HepG2 (cell line): ENCODE measurements around the gene CD99L2. TPM values are rescaled to one million over a fixed set of nuclear protein-coding genes. Genes with fewer than 3 reads are reported as not detected.

Experiments
- ATAC-seq: fragments of 200-7000 bp; cut with Tn5 transposase; 3 replicates; pipeline ENCODE4 v1.9.1; 2020; ENCODE audit warnings: mild to moderate bottlenecking, moderate library complexity
- BruUV-seq: library from RNA; stranded (reverse); fragments of 400-500 nt; replicated peaks from 2 replicates; lab custom pipeline; 2021; lab: Mats Ljungman, UMichigan
- CTCF ChIA-PET: fragments of 300-600 bp; formaldehyde crosslinking; extraction: SDS; loops from one replicate; lab custom pipeline; 2021; ENCODE audit warnings: low total read pairs, inconsistent platforms, low intra/inter-chr PET ratio; lab: Yijun Ruan, JAX
- POLR2A ChIA-PET: fragments of 350-600 bp; sonication (Branson Sonifier 250); formaldehyde crosslinking; loops from one replicate; lab custom pipeline; 2020; ENCODE audit warnings: antibody characterized with exemption, inconsistent platforms; lab: Yijun Ruan, JAX
- DNase-seq: peaks from one replicate; pipeline ENCODE4 v3.0.0-alpha.2; 2015; ENCODE audit warnings: low spot score
- FAIRE-seq: peaks from 3 replicates; lab custom pipeline; 2011; peaks lifted over from hg19 to GRCh38; lab: Jason Lieb, UNC
- H2AFZ ChIP-seq: one replicate; pipeline ENCODE4 v1.6.1; 2011; ENCODE audit warnings: low read length, inconsistent platforms
- H3K27ac ChIP-seq: fragments of 300-600 bp; 3 replicates; pipeline ENCODE4 v1.8.0; 2011; ENCODE audit warnings: mixed run types, mild to moderate bottlenecking, mixed read lengths, low read length, inconsistent platforms; ENCODE audit not compliant: insufficient read depth; ENCODE audit errors: extremely low read length
- H3K27me3 ChIP-seq, 2 experiments: fragments of 200-600 bp in 1 of 2; 2 replicates in 1 of 2; 3 replicates in 1 of 2; pipeline versions ENCODE4 v1.6.0 to v1.8.0; 2011; ENCODE audit warnings: low read length in 2 of 2, mild to moderate bottlenecking in 2 of 2, moderate library complexity in 2 of 2, inconsistent platforms in 1 of 2; ENCODE audit not compliant: insufficient read depth in 2 of 2, control insufficient read depth in 1 of 2
- H3K36me3 ChIP-seq, 2 experiments: fragments of 200-600 bp in 1 of 2; replicated peaks in 1 of 2; 2 replicates in 1 of 2; 3 replicates in 1 of 2; pipeline versions ENCODE4 v1.5.1 to v1.8.0; 2011; ENCODE audit warnings: low read length in 2 of 2, inconsistent platforms in 1 of 2; ENCODE audit not compliant: insufficient read depth in 2 of 2, control insufficient read depth in 1 of 2
- H3K4me1 ChIP-seq: 2 replicates; pipeline ENCODE4 v1.5.1; 2012; ENCODE audit warnings: low read length, inconsistent platforms; ENCODE audit not compliant: insufficient read depth
- H3K4me2 ChIP-seq: 2 replicates; pipeline ENCODE4 v1.6.0; 2011; ENCODE audit warnings: low read depth, low read length, inconsistent platforms
- H3K4me3 ChIP-seq, 3 experiments: fragments of 200-600 bp in 1 of 3; sonication (generic), shearing (Covaris generic) in 1 of 3; replicated peaks in 1 of 3; 2 replicates each; pipeline ENCODE4 v1.5.1; 2011 to 2016; ENCODE audit warnings: low read length in 3 of 3, inconsistent platforms in 2 of 3, low read depth in 2 of 3, mild to moderate bottlenecking in 2 of 3, control low read depth in 1 of 3, mixed read lengths in 1 of 3; ENCODE audit not compliant: insufficient read depth in 1 of 3
- H3K79me2 ChIP-seq: one replicate; pipeline ENCODE4 v1.6.1; 2011; ENCODE audit warnings: low read length, inconsistent platforms; ENCODE audit not compliant: insufficient read depth
- H3K9ac ChIP-seq: 2 replicates; pipeline ENCODE4 v1.6.0; 2011; ENCODE audit warnings: mild to moderate bottlenecking, low read depth, low read length, inconsistent platforms; ENCODE audit not compliant: insufficient read depth
- H3K9me3 ChIP-seq: 2 replicates; pipeline ENCODE4 v1.5.1; 2012; ENCODE audit warnings: mild to moderate bottlenecking, low read length
- H4K20me1 ChIP-seq: 2 replicates; pipeline ENCODE4 v1.6.0; 2011; ENCODE audit warnings: inconsistent platforms, mild to moderate bottlenecking, low read length, moderate library complexity; ENCODE audit not compliant: insufficient read depth
- EHMT2 ChIP-seq: fragments of 200-600 bp; sonication (generic); IDR thresholded peaks from 2 replicates; pipeline ENCODE4 v1.7.0; 2017; ENCODE audit warnings: antibody characterized with exemption, low read depth, low read length, borderline replicate concordance
- ERF ChIP-seq: IDR thresholded peaks from 2 replicates; pipeline ENCODE4 v1.6.1; 2018; ENCODE audit warnings: missing biosample characterization, missing genetic modification reagents
- GTF3A ChIP-seq: sonication (generic); formaldehyde crosslinking; conservative IDR thresholded peaks from 2 replicates; pipeline ENCODE4 v1.4.0; 2020; ENCODE audit warnings: mild to moderate bottlenecking, missing genetic modification reagents
- KAT2B ChIP-seq: fragments of 150-350 bp; IDR thresholded peaks from 2 replicates; pipeline ENCODE4 v1.6.1; 2014; ENCODE audit warnings: low read depth, low read length, borderline replicate concordance
- PAF1 ChIP-seq: IDR thresholded peaks from 2 replicates; pipeline ENCODE4 v1.6.1; 2016; ENCODE audit warnings: missing genetic modification reagents, missing compliant biosample characterization
- ZBTB42 ChIP-seq: sonication (generic); formaldehyde crosslinking; IDR thresholded peaks from 2 replicates; pipeline ENCODE4 v1.5.0; 2020; ENCODE audit warnings: mild to moderate bottlenecking, missing genetic modification reagents
- ZNF317 ChIP-seq: sonication (generic); formaldehyde crosslinking; IDR thresholded peaks from 2 replicates; pipeline ENCODE4 v1.5.0; 2020; ENCODE audit warnings: mild to moderate bottlenecking, missing genetic modification reagents
- ZNF354B ChIP-seq: sonication (generic); formaldehyde crosslinking; IDR thresholded peaks from 2 replicates; pipeline ENCODE4 v1.8.0; 2022; ENCODE audit warnings: mild to moderate bottlenecking, missing genetic modification reagents
- ZNF678 ChIP-seq: sonication (generic); formaldehyde crosslinking; IDR thresholded peaks from 2 replicates; pipeline ENCODE4 v1.4.0; 2020; ENCODE audit warnings: mild to moderate bottlenecking, missing genetic modification reagents
- ZNF883 ChIP-seq: sonication (generic); formaldehyde crosslinking; IDR thresholded peaks from 2 replicates; pipeline ENCODE4 v1.5.1; 2020; ENCODE audit warnings: mild to moderate bottlenecking, missing genetic modification reagents; ENCODE audit errors: not compliant biosample characterization
- ZSCAN22 ChIP-seq: sonication (generic); formaldehyde crosslinking; IDR thresholded peaks from 2 replicates; pipeline ENCODE4 v1.4.0; 2020; ENCODE audit warnings: mild to moderate bottlenecking, missing genetic modification reagents
- WGBS: methylation state at CpG from one replicate; pipeline ENCODE4 v1.1.6; 2017; ENCODE audit warnings: low lambda C conversion rate; 5-methylcytosine and 5-hydroxymethylcytosine counted together
- in situ Hi-C: cut with HindIII; loops from 2 replicates; pipeline ENCODE4 v1.10.0; 2017; ENCODE audit warnings: low pct_unique_long_range_greater_than_20kb; ENCODE audit not compliant: extremely low pct_ligation_motif_present
- intact Hi-C: fragments of 100-400 bp; cut with micrococcal nuclease; formaldehyde crosslinking; loops from one replicate; pipeline ENCODE4 v1.10.0; 2022; ENCODE audit not compliant: unreplicated experiment
- polyA plus RNA-seq, 8 experiments: library from polyadenylated mRNA; depleted of rRNA in 3 of 8; stranded (reverse) in 7 of 8; unstranded in 1 of 8; fragments of >200 nt; fragmentation: Illumina TruSeq in 4 of 8; extraction: Trizol in 4 of 8; gene quantifications; 2 replicates each; pipeline versions ENCODE4 v1.2.1 to v1.2.3, GENCODE V29; 2011 to 2016; ENCODE audit warnings: low read depth in 4 of 8, missing spikeins in 1 of 8, mixed read lengths in 1 of 8; ENCODE audit not compliant: insufficient read depth in 1 of 8
- total RNA-seq, 5 experiments: library from RNA; depleted of rRNA; stranded (reverse); fragments of >200 nt; fragmentation: Illumina TruSeq; extraction: Trizol; gene quantifications; 2 replicates each; pipeline ENCODE4 v1.2.3, GENCODE V29; 2016; ENCODE audit warnings: low read depth in 1 of 5
- TF ChIP-seq, protein P1 (sequence below): sonication (generic); formaldehyde crosslinking; IDR thresholded peaks from 2 replicates; pipeline ENCODE4 v1.4.0; 2020; ENCODE audit warnings: missing genetic modification reagents
- TF ChIP-seq, protein P2 (sequence below): sonication (generic); formaldehyde crosslinking; IDR thresholded peaks from 2 replicates; pipeline ENCODE4 v1.5.1; 2020; ENCODE audit warnings: mild to moderate bottlenecking, missing genetic modification reagents
- TF ChIP-seq, protein P3 (sequence below): IDR thresholded peaks from 2 replicates; pipeline ENCODE4 v1.6.1; 2016; ENCODE audit warnings: low read depth

Gene CD99L2
- total and polyA plus RNA-seq, 2 of the 13 experiments (the other 11 are each of a cell fraction or from before 2014, with no cell fraction given), result 6.9 to 7.6 TPM

DNA sequence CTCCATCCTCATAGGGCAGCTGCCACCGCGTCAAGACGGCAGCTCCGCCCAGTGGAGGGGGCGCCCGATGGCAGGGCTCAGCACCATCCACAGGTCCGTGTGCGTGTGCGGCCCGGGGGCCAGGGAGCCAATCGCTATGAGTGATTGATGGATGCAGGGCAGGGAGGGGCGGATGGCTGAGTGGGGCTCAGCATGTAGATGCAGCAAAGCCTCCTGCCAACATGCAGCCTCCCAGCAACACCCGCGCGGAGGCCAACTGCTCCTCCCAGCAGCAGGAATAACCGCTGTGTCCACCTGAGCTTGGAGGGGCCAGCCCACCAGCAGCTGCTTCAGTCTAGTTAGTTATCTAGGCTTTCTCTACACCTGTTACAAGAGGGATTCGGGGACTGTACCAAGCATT lies 127.8 kb downstream of the CD99L2 start:
- no peaks in the 10 kb centered on the region for H4K20me1 ChIP-seq
- ATAC-seq (no peak), DNase-seq (no peak)

DNA sequence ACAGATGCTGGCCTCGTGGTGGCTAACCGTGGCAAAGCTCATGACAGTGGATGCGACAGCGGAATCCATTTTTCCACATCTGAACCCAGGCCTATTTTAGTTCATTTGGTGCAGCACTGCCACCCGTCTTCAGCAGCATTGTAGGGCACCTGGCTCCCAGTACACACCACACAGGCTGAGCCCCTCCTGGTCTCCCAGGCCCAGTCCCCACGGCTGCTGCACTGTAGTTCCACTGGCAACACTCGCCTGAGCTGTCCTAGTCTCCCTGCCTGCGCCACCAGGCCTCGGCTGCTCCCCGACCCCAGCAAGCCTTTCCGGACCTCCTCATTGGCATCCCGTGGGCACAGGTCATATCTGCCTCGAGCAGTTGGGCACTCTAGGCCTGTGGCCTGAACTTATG lies 129.1 kb downstream of the CD99L2 start:
- intact Hi-C loops, result no loop called here
- BruUV-seq, result no TSS peak
- TF ChIP-seq GTF3A (CRISPR knock-in tag), result no peak
- TF ChIP-seq, protein P1, sequence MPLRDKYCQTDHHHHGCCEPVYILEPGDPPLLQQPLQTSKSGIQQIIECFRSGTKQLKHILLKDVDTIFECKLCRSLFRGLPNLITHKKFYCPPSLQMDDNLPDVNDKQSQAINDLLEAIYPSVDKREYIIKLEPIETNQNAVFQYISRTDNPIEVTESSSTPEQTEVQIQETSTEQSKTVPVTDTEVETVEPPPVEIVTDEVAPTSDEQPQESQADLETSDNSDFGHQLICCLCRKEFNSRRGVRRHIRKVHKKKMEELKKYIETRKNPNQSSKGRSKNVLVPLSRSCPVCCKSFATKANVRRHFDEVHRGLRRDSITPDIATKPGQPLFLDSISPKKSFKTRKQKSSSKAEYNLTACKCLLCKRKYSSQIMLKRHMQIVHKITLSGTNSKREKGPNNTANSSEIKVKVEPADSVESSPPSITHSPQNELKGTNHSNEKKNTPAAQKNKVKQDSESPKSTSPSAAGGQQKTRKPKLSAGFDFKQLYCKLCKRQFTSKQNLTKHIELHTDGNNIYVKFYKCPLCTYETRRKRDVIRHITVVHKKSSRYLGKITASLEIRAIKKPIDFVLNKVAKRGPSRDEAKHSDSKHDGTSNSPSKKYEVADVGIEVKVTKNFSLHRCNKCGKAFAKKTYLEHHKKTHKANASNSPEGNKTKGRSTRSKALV (CRISPR knock-in tag), result no peak
- TF ChIP-seq ZNF317, result no peak
- TF ChIP-seq ZBTB42, result no peak
- TF ChIP-seq KAT2B, result no peak
- TF ChIP-seq ZNF354B (CRISPR knock-in tag), result no peak
- TF ChIP-seq, protein P2, sequence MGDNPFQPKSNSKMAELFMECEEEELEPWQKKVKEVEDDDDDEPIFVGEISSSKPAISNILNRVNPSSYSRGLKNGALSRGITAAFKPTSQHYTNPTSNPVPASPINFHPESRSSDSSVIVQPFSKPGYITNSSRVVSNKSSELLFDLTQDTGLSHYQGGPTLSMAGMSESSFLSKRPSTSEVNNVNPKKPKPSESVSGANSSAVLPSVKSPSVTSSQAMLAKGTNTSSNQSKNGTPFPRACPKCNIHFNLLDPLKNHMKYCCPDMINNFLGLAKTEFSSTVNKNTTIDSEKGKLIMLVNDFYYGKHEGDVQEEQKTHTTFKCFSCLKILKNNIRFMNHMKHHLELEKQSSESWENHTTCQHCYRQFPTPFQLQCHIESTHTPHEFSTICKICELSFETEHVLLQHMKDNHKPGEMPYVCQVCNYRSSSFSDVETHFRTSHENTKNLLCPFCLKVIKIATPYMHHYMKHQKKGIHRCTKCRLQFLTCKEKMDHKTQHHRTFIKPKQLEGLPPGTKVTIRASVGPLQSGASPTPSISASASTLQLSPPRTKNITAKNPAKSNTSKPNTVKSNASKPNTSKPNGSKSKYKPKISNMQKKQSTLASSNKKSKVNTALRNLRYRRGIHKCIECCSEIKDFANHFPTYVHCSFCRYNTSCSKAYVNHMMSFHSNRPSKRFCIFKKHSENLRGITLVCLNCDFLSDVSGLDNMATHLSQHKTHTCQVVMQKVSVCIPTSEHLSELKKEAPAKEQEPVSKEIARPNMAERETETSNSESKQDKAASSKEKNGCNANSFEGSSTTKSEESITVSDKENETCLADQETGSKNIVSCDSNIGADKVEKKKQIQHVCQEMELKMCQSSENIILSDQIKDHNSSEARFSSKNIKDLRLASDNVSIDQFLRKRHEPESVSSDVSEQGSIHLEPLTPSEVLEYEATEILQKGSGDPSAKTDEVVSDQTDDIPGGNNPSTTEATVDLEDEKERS (CRISPR knock-in tag), result no peak
- TF ChIP-seq PAF1 (CRISPR knock-in tag), result no peak

More for the DNA sequence above, 127.8 kb downstream of the CD99L2 start:
- Histone ChIP-seq H3K36me3 (no peaks in the 10 kb centered on the region), H3K4me2 (no peak overlapping the region), H3K27me3 (no peaks in the 10 kb centered on the region), H3K4me1 (no peaks in the 10 kb centered on the region), H3K9me3 (no peaks in the 10 kb centered on the region), H3K4me3 (no peak overlapping the region), H3K9ac (no peak overlapping the region), H2AFZ (no peak overlapping the region), H3K27ac (no peak overlapping the region), H3K79me2 (no peaks in the 10 kb centered on the region)
- CTCF ChIA-PET, result no interaction called here
- intact Hi-C loops, result loop anchor here (5.0 kb wide), 1 partner anchor 232 kb away; no protein-coding TSS in a partner anchor
- FAIRE-seq, result no peak
- in situ Hi-C loops, result loop anchor here (5.0 to 10.0 kb wide), 2 partner anchors 234 to 312 kb away; no protein-coding TSS in a partner anchor
- BruUV-seq, result no TSS peak
- POLR2A ChIA-PET, result no interaction called here
- TF ChIP-seq, protein P3, sequence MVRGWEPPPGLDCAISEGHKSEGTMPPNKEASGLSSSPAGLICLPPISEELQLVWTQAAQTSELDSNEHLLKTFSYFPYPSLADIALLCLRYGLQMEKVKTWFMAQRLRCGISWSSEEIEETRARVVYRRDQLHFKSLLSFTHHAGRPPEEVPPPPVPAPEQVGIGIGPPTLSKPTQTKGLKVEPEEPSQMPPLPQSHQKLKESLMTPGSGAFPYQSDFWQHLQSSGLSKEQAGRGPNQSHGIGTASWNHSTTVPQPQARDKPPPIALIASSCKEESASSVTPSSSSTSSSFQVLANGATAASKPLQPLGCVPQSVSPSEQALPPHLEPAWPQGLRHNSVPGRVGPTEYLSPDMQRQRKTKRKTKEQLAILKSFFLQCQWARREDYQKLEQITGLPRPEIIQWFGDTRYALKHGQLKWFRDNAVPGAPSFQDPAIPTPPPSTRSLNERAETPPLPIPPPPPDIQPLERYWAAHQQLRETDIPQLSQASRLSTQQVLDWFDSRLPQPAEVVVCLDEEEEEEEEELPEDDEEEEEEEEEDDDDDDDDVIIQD, result no peak
- TF ChIP-seq ZNF883 (CRISPR knock-in tag) (no peak), ZNF678 (CRISPR knock-in tag) (no peak), ERF (CRISPR knock-in tag) (no peak), EHMT2 (no peak), ZSCAN22 (CRISPR knock-in tag) (no peak)
- no CpG with 5 or more reads among the region's 17 CpGs for WGBS

More for the DNA sequence above, 129.1 kb downstream of the CD99L2 start:
- Histone ChIP-seq H4K20me1 (no peaks in the 10 kb centered on the region), H3K27me3 (no peaks in the 10 kb centered on the region), H3K4me1 (no peaks in the 10 kb centered on the region), H3K9ac (no peak overlapping the region), H3K4me3 (no peak overlapping the region), H3K27ac (no peak overlapping the region), H3K9me3 (no peaks in the 10 kb centered on the region), H2AFZ (no peak overlapping the region), H3K36me3 (no peaks in the 10 kb centered on the region), H3K79me2 (no peaks in the 10 kb centered on the region), H3K4me2 (no peak overlapping the region)
- in situ Hi-C loops, result no loop called here
- ATAC-seq (no peak), FAIRE-seq (no peak), DNase-seq (no peak)
- POLR2A ChIA-PET, result no interaction called here
- WGBS, result 90% methylated on average over 6 of the region's 13 CpGs
- CTCF ChIA-PET, result no interaction called here
